HepG2 (cell line): Measurements from ENCODE around the gene TBC1D14. TPM values are rescaled to one million over a fixed set of nuclear protein-coding genes. Genes with fewer than 3 reads are reported as not detected.
A peak's percentile ranks its signal among the peaks of the same experiment; 100 is the strongest.

Experiments
- ATAC-seq: fragments of 200-7000 bp; cut with Tn5 transposase; 3 replicates; pipeline ENCODE4 v1.9.1; 2020; ENCODE audit warnings: mild to moderate bottlenecking, moderate library complexity
- BruUV-seq: library from RNA; stranded (reverse); fragments of 400-500 nt; replicated peaks from 2 replicates; lab custom pipeline; 2021; lab: Mats Ljungman, UMichigan
- CTCF ChIA-PET: fragments of 300-600 bp; formaldehyde crosslinking; extraction: SDS; loops from one replicate; lab custom pipeline; 2021; ENCODE audit warnings: low total read pairs, inconsistent platforms, low intra/inter-chr PET ratio; lab: Yijun Ruan, JAX
- POLR2A ChIA-PET: fragments of 350-600 bp; sonication (Branson Sonifier 250); formaldehyde crosslinking; loops from one replicate; lab custom pipeline; 2020; ENCODE audit warnings: antibody characterized with exemption, inconsistent platforms; lab: Yijun Ruan, JAX
- DNase-seq: peaks from one replicate; pipeline ENCODE4 v3.0.0-alpha.2; 2015; ENCODE audit warnings: low spot score
- FAIRE-seq: peaks from 3 replicates; lab custom pipeline; 2011; peaks lifted over from hg19 to GRCh38; lab: Jason Lieb, UNC
- H2AFZ ChIP-seq: one replicate; pipeline ENCODE4 v1.6.1; 2011; ENCODE audit warnings: low read length, inconsistent platforms
- H3K27ac ChIP-seq: fragments of 300-600 bp; 3 replicates; pipeline ENCODE4 v1.8.0; 2011; ENCODE audit warnings: mixed run types, mild to moderate bottlenecking, mixed read lengths, low read length, inconsistent platforms; ENCODE audit not compliant: insufficient read depth; ENCODE audit errors: extremely low read length
- H3K27me3 ChIP-seq, 2 experiments: fragments of 200-600 bp in 1 of 2; 2 replicates in 1 of 2; 3 replicates in 1 of 2; pipeline versions ENCODE4 v1.6.0 to v1.8.0; 2011; ENCODE audit warnings: low read length in 2 of 2, mild to moderate bottlenecking in 2 of 2, moderate library complexity in 2 of 2, inconsistent platforms in 1 of 2; ENCODE audit not compliant: insufficient read depth in 2 of 2, control insufficient read depth in 1 of 2
- H3K36me3 ChIP-seq, 2 experiments: fragments of 200-600 bp in 1 of 2; replicated peaks in 1 of 2; 2 replicates in 1 of 2; 3 replicates in 1 of 2; pipeline versions ENCODE4 v1.5.1 to v1.8.0; 2011; ENCODE audit warnings: low read length in 2 of 2, inconsistent platforms in 1 of 2; ENCODE audit not compliant: insufficient read depth in 2 of 2, control insufficient read depth in 1 of 2
- H3K4me1 ChIP-seq: 2 replicates; pipeline ENCODE4 v1.5.1; 2012; ENCODE audit warnings: low read length, inconsistent platforms; ENCODE audit not compliant: insufficient read depth
- H3K4me2 ChIP-seq: 2 replicates; pipeline ENCODE4 v1.6.0; 2011; ENCODE audit warnings: low read depth, low read length, inconsistent platforms
- H3K4me3 ChIP-seq, 3 experiments: fragments of 200-600 bp in 1 of 3; sonication (generic), shearing (Covaris generic) in 1 of 3; replicated peaks in 1 of 3; 2 replicates each; pipeline ENCODE4 v1.5.1; 2011 to 2016; ENCODE audit warnings: low read length in 3 of 3, inconsistent platforms in 2 of 3, low read depth in 2 of 3, mild to moderate bottlenecking in 2 of 3, control low read depth in 1 of 3, mixed read lengths in 1 of 3; ENCODE audit not compliant: insufficient read depth in 1 of 3
- H3K79me2 ChIP-seq: one replicate; pipeline ENCODE4 v1.6.1; 2011; ENCODE audit warnings: low read length, inconsistent platforms; ENCODE audit not compliant: insufficient read depth
- H3K9ac ChIP-seq: 2 replicates; pipeline ENCODE4 v1.6.0; 2011; ENCODE audit warnings: mild to moderate bottlenecking, low read depth, low read length, inconsistent platforms; ENCODE audit not compliant: insufficient read depth
- H3K9me3 ChIP-seq: 2 replicates; pipeline ENCODE4 v1.5.1; 2012; ENCODE audit warnings: mild to moderate bottlenecking, low read length
- H4K20me1 ChIP-seq: 2 replicates; pipeline ENCODE4 v1.6.0; 2011; ENCODE audit warnings: inconsistent platforms, mild to moderate bottlenecking, low read length, moderate library complexity; ENCODE audit not compliant: insufficient read depth
- AGO2 ChIP-seq: fragments of 200-400 bp; formaldehyde crosslinking; optimal IDR thresholded peaks from 2 replicates; pipeline ENCODE3; 2017; ENCODE audit warnings: mild to moderate bottlenecking, low read depth, low read length, moderate library complexity
- CC2D1A ChIP-seq: sonication (generic); formaldehyde crosslinking; IDR thresholded peaks from 2 replicates; pipeline ENCODE4 v1.8.1; 2023; ENCODE audit warnings: mild to moderate bottlenecking, missing genetic modification reagents
- GPN1 ChIP-seq: sonication (generic); formaldehyde crosslinking; IDR thresholded peaks from 2 replicates; pipeline ENCODE4 v1.5.1; 2020; ENCODE audit warnings: missing genetic modification reagents, borderline replicate concordance
- PHF21A ChIP-seq: sonication (generic); formaldehyde crosslinking; IDR thresholded peaks from 2 replicates; pipeline ENCODE4 v1.5.0; 2020; ENCODE audit warnings: mild to moderate bottlenecking, missing genetic modification reagents
- PITX1 ChIP-seq: sonication (generic); formaldehyde crosslinking; IDR thresholded peaks from 2 replicates; pipeline ENCODE4 v1.5.1; 2020; ENCODE audit warnings: mild to moderate bottlenecking, missing genetic modification reagents
- POLR2A ChIP-seq, 2 experiments: IDR thresholded peaks; 2 replicates each; pipeline ENCODE4 v1.6.1; 2011; ENCODE audit warnings: low read depth in 2 of 2, low read length in 2 of 2, mild to moderate bottlenecking in 1 of 2, moderate library complexity in 1 of 2; ENCODE audit not compliant: insufficient read depth in 1 of 2
- POLR2G ChIP-seq: fragments of 200-400 bp; formaldehyde crosslinking; IDR thresholded peaks from 2 replicates; pipeline ENCODE4 v1.6.1; 2018; ENCODE audit warnings: mild to moderate bottlenecking, low read depth, low read length, moderate library complexity
- PPARG ChIP-seq: conservative IDR thresholded peaks from 2 replicates; pipeline ENCODE4 v1.6.1; 2016; ENCODE audit warnings: missing biosample characterization, missing genetic modification reagents
- RBM22 ChIP-seq: fragments of 200-400 bp; formaldehyde crosslinking; optimal IDR thresholded peaks from 2 replicates; pipeline ENCODE3; 2017; ENCODE audit warnings: mild to moderate bottlenecking, low read length, moderate library complexity
- RORA ChIP-seq: sonication (generic); formaldehyde crosslinking; IDR thresholded peaks from 2 replicates; pipeline ENCODE4 v1.5.0; 2020; ENCODE audit warnings: mild to moderate bottlenecking, missing genetic modification reagents, moderate library complexity
- SETDB1 ChIP-seq: sonication (generic); formaldehyde crosslinking; IDR thresholded peaks from 2 replicates; pipeline ENCODE4 v1.5.1; 2020; ENCODE audit warnings: missing genetic modification reagents, mild to moderate bottlenecking, borderline replicate concordance
- XRCC5 ChIP-seq: fragments of 200-400 bp; formaldehyde crosslinking; optimal IDR thresholded peaks from 2 replicates; pipeline ENCODE3; 2017; ENCODE audit warnings: mild to moderate bottlenecking, low read length
- ZBTB26 ChIP-seq: IDR thresholded peaks from 2 replicates; pipeline ENCODE4 v1.6.1; 2016; ENCODE audit warnings: missing compliant biosample characterization, missing genetic modification reagents, borderline replicate concordance
- ZNF12 ChIP-seq: sonication (generic); formaldehyde crosslinking; IDR thresholded peaks from 2 replicates; pipeline ENCODE4 v1.5.0; 2020; ENCODE audit warnings: missing genetic modification reagents
- ZNF331 ChIP-seq: sonication (generic); formaldehyde crosslinking; IDR thresholded peaks from 2 replicates; pipeline ENCODE4 v1.4.0; 2020; ENCODE audit warnings: missing genetic modification reagents
- ZNF556 ChIP-seq: sonication (generic); formaldehyde crosslinking; IDR thresholded peaks from 2 replicates; pipeline ENCODE4 v1.4.0; 2020; ENCODE audit warnings: mild to moderate bottlenecking, missing genetic modification reagents, borderline replicate concordance
- ZNF597 ChIP-seq: sonication (generic); formaldehyde crosslinking; IDR thresholded peaks from 2 replicates; pipeline ENCODE4 v1.5.0; 2020; ENCODE audit warnings: missing genetic modification reagents
- ZNF607 ChIP-seq: sonication (generic); formaldehyde crosslinking; IDR thresholded peaks from 2 replicates; pipeline ENCODE4 v1.5.1; 2020; ENCODE audit warnings: missing genetic modification reagents, mild to moderate bottlenecking, borderline replicate concordance
- ZNF761 ChIP-seq: sonication (generic); formaldehyde crosslinking; conservative IDR thresholded peaks from 2 replicates; pipeline ENCODE4 v1.4.0; 2020; ENCODE audit warnings: mild to moderate bottlenecking, missing genetic modification reagents
- ZNF788 ChIP-seq: sonication (generic); formaldehyde crosslinking; IDR thresholded peaks from 2 replicates; pipeline ENCODE4 v1.5.0; 2020; ENCODE audit warnings: mild to moderate bottlenecking, missing genetic modification reagents, borderline replicate concordance
- ZSCAN29 ChIP-seq: sonication (generic); formaldehyde crosslinking; conservative IDR thresholded peaks from 2 replicates; pipeline ENCODE4 v1.4.0; 2020; ENCODE audit warnings: mild to moderate bottlenecking, missing genetic modification reagents
- WGBS: methylation state at CpG from one replicate; pipeline ENCODE4 v1.1.6; 2017; ENCODE audit warnings: low lambda C conversion rate; 5-methylcytosine and 5-hydroxymethylcytosine counted together
- in situ Hi-C: cut with HindIII; loops from 2 replicates; pipeline ENCODE4 v1.10.0; 2017; ENCODE audit warnings: low pct_unique_long_range_greater_than_20kb; ENCODE audit not compliant: extremely low pct_ligation_motif_present
- intact Hi-C: fragments of 100-400 bp; cut with micrococcal nuclease; formaldehyde crosslinking; loops from one replicate; pipeline ENCODE4 v1.10.0; 2022; ENCODE audit not compliant: unreplicated experiment
- polyA plus RNA-seq, 8 experiments: library from polyadenylated mRNA; depleted of rRNA in 3 of 8; stranded (reverse) in 7 of 8; unstranded in 1 of 8; fragments of >200 nt; fragmentation: Illumina TruSeq in 4 of 8; extraction: Trizol in 4 of 8; gene quantifications; 2 replicates each; pipeline versions ENCODE4 v1.2.1 to v1.2.3, GENCODE V29; 2011 to 2016; ENCODE audit warnings: low read depth in 4 of 8, missing spikeins in 1 of 8, mixed read lengths in 1 of 8; ENCODE audit not compliant: insufficient read depth in 1 of 8
- total RNA-seq, 5 experiments: library from RNA; depleted of rRNA; stranded (reverse); fragments of >200 nt; fragmentation: Illumina TruSeq; extraction: Trizol; gene quantifications; 2 replicates each; pipeline ENCODE4 v1.2.3, GENCODE V29; 2016; ENCODE audit warnings: low read depth in 1 of 5
- TF ChIP-seq, protein P1 (sequence below): sonication (generic); formaldehyde crosslinking; IDR thresholded peaks from 2 replicates; pipeline ENCODE4 v1.4.0; 2020; ENCODE audit warnings: missing genetic modification reagents

The TBC1D14 gene
- total and polyA plus RNA-seq, 2 of the 13 experiments (the other 11 are each of a cell fraction or from before 2014, with no cell fraction given), result 29.5 to 46.5 TPM

GRCh38 chr4:7059662-7060061 lies 150.0 kb downstream of the TBC1D14 start:
- 97% methylated on average over 11 of the region's 11 CpGs for WGBS
- H3K27me3 ChIP-seq, result no peaks in the 10 kb centered on the region
- H3K4me2 ChIP-seq, result no peak overlapping the region
- no peak overlapping the region for H2AFZ ChIP-seq
- H3K9me3 ChIP-seq, result no peaks in the 10 kb centered on the region
- H3K9ac ChIP-seq, result no peak overlapping the region
- H3K79me2 ChIP-seq, result peaks cover 14% of the 10 kb centered on the region
- POLR2A ChIA-PET, result interaction anchor here (1.7 to 1.8 kb wide), 2 partner anchors 8 to 17 kb away, joined by 5 read pairs; partner anchors contain the start of genes GRPEL1 and TADA2B
- no peak for DNase-seq
- in situ Hi-C loops, result no loop called here
- peaks cover 3% of the 10 kb centered on the region for H3K4me1 ChIP-seq
- FAIRE-seq, result no peak
- H3K27ac ChIP-seq, result no peak overlapping the region
- intact Hi-C loops, result no loop called here
- no peak for ATAC-seq
- peaks cover 14% of the 10 kb centered on the region for H4K20me1 ChIP-seq
- CTCF ChIA-PET, result no interaction called here
- peaks cover 15 to 74% of the 10 kb centered on the region in 2 experiments for H3K36me3 ChIP-seq
- BruUV-seq, result no TSS peak
- no peak overlapping the region for H3K4me3 ChIP-seq
- no peak for TF ChIP-seq GPN1
- no peak for TF ChIP-seq ZSCAN29
- TF ChIP-seq ZNF788 (CRISPR knock-in tag), result no peak
- no peak for TF ChIP-seq PHF21A
- TF ChIP-seq ZNF597 (CRISPR knock-in tag), result no peak
- no peak for TF ChIP-seq RORA (CRISPR knock-in tag)
- 0 out of 4 replicates have a peak, but pooled peaks of 1 of the 2 experiments have one; percentile 15 for TF ChIP-seq POLR2A (IDR thresholded peaks at IDR 0.05; ENCODE audit: insufficient read depth in 1 of 2, low read depth in 2 of 2, low read length in 2 of 2)
- peak; percentile 46 for TF ChIP-seq RBM22
- TF ChIP-seq ZNF12 (CRISPR knock-in tag), result no peak
- TF ChIP-seq, protein P1, sequence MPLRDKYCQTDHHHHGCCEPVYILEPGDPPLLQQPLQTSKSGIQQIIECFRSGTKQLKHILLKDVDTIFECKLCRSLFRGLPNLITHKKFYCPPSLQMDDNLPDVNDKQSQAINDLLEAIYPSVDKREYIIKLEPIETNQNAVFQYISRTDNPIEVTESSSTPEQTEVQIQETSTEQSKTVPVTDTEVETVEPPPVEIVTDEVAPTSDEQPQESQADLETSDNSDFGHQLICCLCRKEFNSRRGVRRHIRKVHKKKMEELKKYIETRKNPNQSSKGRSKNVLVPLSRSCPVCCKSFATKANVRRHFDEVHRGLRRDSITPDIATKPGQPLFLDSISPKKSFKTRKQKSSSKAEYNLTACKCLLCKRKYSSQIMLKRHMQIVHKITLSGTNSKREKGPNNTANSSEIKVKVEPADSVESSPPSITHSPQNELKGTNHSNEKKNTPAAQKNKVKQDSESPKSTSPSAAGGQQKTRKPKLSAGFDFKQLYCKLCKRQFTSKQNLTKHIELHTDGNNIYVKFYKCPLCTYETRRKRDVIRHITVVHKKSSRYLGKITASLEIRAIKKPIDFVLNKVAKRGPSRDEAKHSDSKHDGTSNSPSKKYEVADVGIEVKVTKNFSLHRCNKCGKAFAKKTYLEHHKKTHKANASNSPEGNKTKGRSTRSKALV (CRISPR knock-in tag), result no peak
- no peak for TF ChIP-seq ZBTB26 (CRISPR knock-in tag)
- TF ChIP-seq ZNF556 (CRISPR knock-in tag), result no peak
- no peak for TF ChIP-seq CC2D1A (CRISPR knock-in tag)
- TF ChIP-seq ZNF607 (CRISPR knock-in tag), result no peak
- TF ChIP-seq ZNF331 (CRISPR knock-in tag), result no peak
- no peak for TF ChIP-seq SETDB1 (CRISPR knock-in tag)
- no peak for TF ChIP-seq ZNF761
- TF ChIP-seq PITX1, result no peak
- TF ChIP-seq PPARG (CRISPR knock-in tag), result no peak
- peak; percentile 46; the same call in 1 of the 2 replicates for TF ChIP-seq POLR2G
- peak; percentile 35 for TF ChIP-seq AGO2
- no peak for TF ChIP-seq XRCC5
